ENCODE results near the gene CD59. TPM values are rescaled to one million over a fixed set of nuclear protein-coding genes. Genes with fewer than 3 reads are reported as not detected.

Gene CD59
- total RNA-seq, 4 donors from 2014 or later, result 327 to 685 (median 490) TPM

DNA sequence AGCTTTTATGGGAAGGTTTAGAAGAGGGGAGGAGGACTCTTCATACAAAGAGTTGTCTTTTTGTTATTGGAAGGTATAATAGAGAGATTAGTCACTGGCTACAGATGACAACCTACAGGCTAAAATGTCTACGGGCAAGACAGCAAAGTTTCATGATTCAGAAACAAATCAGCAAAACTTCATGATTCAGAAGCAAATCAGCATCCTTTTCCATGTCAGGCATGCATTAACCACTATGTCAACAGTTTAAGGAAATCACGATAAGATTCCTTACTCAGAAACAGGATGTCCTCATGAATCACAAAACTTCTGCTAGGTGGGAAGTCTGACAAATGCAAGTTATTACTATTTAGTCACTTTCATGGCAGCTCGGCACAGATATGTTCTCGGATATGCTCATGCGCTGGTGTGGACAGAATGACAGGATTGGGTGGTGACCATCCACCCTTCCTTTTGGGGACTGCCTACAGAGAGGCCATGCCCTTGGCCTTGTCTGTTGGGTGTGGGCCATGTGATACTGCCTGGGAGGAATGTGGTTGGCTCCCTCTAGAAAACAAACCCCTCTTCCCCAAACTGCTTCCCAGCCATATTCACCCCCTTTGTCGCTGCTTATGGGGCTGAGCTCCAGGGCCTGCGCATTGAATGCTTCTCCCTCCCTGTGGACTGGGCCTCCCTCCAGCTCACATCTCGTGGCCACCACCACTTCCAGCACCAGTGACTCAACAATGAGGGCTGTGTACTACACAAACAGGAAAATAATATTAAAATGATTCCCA, 45.7 kb downstream of the CD59 start:
- ATAC-seq (ENCODE audit: low FRiP score), result peak; percentile 75

GRCh38 chr11:33689501-33689900, 46.7 kb downstream of the CD59 start:
- ATAC-seq (ENCODE audit: low FRiP score) (no peak), DNase-seq (ENCODE audit: low spot score) (no peak)
- TF ChIP-seq, protein P1, sequence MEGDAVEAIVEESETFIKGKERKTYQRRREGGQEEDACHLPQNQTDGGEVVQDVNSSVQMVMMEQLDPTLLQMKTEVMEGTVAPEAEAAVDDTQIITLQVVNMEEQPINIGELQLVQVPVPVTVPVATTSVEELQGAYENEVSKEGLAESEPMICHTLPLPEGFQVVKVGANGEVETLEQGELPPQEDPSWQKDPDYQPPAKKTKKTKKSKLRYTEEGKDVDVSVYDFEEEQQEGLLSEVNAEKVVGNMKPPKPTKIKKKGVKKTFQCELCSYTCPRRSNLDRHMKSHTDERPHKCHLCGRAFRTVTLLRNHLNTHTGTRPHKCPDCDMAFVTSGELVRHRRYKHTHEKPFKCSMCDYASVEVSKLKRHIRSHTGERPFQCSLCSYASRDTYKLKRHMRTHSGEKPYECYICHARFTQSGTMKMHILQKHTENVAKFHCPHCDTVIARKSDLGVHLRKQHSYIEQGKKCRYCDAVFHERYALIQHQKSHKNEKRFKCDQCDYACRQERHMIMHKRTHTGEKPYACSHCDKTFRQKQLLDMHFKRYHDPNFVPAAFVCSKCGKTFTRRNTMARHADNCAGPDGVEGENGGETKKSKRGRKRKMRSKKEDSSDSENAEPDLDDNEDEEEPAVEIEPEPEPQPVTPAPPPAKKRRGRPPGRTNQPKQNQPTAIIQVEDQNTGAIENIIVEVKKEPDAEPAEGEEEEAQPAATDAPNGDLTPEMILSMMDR (IDR thresholded peaks at IDR 0.05), result no peak

More for the DNA sequence above, 45.7 kb downstream of the CD59 start:
- no peak for DNase-seq (ENCODE audit: low spot score)
- TF ChIP-seq, protein P1 (IDR thresholded peaks at IDR 0.05), result no peak

GRCh38 chr11:33689085-33689484, 47.1 kb downstream of the CD59 start:
- ATAC-seq (ENCODE audit: low FRiP score), result no peak
- no peak for DNase-seq (ENCODE audit: low spot score)
- TF ChIP-seq, protein P1 (IDR thresholded peaks at IDR 0.05), result no peak

DNA sequence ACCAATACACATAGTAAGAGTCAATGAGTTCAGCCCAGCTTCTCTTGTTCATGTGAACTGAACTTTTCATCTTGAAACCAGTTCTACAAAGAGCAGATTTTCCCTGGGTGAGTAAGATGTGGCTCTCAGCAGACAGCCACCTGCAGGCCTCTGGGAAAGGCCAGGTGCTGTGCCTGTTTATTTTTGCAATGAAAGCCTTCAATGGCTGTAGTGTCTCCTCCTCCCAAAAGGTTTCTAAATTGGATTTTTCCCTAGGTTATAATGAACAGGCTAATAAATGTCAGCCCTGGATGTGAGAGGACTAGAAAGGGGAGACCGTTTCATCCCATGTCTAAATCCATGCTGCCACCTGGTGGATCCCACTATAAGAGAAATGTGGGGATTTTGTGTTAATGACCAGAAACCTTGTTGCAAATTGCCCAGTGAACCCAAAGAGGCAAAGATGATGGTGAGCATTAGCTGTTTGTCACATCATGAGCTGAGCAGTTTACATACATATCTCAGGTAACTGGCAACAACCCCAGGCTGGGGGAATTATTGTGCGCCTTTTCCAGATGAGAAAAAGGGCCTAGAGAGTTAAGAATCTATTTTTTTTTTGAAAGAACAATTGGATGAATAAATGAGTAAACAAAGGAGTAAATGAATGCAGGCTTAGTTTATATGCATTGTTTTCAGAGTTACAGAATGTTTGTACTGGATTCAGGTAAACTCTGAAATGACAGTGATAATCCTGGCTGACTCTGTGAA, 48.3 kb downstream of the CD59 start:
- TF ChIP-seq, protein P1 (IDR thresholded peaks at IDR 0.05), result no peak
- ATAC-seq (ENCODE audit: low FRiP score) (no peak), DNase-seq (ENCODE audit: low spot score) (no peak)

GRCh38 chr11:33685082-33685481, 51.1 kb downstream of the CD59 start:
- TF ChIP-seq, protein P1 (IDR thresholded peaks at IDR 0.05), result no peak
- no peak for ATAC-seq (ENCODE audit: low FRiP score)
- no peak for DNase-seq (ENCODE audit: low spot score)

DNA sequence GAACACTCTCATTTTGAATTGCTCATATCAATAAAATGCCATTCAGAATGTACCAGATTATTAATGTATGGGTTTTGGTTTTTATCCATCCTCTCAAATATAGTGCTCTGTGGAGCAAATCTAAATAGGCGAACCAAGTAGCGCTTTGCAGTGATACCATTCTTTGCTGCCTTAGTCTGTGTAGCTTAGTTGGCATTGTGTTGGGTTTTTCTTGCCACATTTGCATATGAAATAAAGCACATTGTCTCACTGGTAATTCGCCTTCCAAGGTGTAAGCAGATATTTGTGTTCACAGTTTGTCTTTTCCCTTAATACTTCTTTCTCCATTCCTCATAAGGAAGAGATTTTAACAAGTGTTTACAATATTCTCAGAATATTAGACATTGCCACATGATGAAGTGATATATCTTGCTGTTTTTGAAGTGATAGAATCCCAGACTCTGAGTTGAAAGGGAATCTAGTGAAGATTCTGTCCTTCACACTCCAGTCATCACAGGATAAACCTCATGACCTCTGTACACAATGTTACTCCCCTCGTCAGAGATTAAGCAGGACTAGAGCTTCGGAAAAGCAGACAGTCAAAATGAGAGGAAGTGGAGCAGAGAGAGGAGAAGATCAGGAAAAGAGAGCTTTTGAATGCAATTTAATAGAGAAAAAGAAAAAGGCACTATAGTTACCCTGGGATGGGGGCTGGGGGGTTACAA, 52.1 kb downstream of the CD59 start:
- DNase-seq (ENCODE audit: low spot score), result no peak
- ATAC-seq (ENCODE audit: low FRiP score), result no peak
- TF ChIP-seq, protein P1 (IDR thresholded peaks at IDR 0.05), result no peak

All from omental fat pad (tissue), 4 donors.